Measurements from ENCODE around the gene UTS2R.
"Not testable (repeated sequence)": the region's sequence is repeated elsewhere in the genome, so short reads cannot be mapped to it uniquely, and the experiment has no call there.

UTS2R gene

DNA sequence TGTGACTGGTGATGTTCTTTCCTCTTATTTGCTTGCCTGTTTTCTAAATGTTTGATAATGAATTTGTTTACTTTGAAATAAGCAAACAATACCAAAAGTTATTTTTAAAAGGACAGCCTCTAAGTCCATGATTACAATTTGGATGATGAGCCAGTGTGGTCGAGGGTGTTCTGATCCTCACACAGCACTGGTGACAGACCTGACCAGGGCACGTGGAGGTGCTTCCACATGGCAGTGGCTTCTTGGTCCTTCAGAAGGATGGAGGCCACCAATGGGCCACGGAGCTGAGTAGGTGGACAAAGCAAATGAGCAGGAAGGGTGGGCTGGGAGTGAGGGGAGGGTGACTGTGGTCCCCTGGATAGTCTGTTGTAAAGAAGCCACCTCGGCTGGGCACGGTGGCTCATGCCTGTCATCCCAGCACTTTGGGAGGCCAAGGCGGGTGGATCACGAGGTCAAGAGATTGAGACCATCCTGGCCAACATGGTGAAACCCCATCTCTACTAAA, 16.7 kb upstream of the UTS2R start:
- DNase-seq (ENCODE audit: low read depth): no peak

DNA sequence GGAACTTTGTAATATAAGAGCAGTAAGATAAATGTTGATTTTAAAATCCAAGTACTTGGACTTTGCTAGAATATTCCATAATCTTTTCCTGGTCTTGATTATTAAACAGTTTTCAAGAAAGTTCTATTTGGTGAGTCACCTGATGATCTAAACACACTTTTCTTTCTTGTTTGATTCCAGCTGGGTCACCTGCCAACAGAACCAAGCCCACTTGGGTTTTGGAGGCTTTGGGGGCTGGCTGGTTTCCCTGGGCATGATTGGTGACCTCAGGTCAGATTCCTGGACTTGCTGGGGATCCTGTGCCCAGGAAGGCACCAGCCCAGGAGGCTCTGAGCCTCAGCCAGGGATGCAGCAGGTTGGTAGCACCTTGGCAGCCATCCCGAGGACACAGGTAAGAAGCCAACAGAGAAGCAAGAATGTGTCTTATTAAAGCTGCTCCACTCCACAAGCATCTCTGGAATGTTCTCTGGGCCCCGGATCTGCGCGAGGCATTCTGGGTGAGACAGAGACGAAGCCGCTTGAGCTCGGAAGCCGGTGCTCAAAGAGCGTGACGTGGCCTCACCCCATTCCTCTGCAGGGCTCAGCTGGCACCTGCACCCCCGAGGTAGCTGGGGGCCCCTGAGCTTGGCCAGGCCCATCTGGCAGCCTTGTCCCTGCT, 15.7 kb upstream of the UTS2R start:
- DNase-seq (ENCODE audit: low read depth): no peak

DNA sequence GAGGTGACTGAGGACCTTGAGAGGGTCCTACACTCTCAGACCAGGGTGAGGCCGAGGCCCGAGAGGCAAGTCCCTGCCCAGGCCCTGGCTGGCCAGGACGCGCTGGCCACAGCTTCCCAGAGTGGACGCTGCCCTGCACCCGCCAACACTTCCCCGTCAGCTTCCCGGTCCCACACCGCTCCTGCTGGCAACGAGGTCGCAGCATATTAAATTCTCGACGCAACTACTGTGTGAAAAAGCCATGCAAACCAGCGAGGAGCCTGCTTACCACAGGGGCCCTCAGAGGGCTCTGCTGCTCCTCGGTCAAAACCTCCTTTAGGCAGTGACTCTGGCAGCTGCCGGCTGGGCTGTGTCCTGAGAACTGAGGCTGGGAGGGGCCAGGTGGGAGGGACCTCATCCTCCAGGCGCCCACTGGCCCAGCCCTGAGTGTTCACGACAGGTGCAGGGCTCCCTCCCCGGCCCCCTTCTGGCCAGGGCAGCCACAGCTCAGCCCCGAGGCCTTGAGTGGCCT, 14.7 kb upstream of the UTS2R start:
- DNase-seq (ENCODE audit: low read depth): no peak

DNA sequence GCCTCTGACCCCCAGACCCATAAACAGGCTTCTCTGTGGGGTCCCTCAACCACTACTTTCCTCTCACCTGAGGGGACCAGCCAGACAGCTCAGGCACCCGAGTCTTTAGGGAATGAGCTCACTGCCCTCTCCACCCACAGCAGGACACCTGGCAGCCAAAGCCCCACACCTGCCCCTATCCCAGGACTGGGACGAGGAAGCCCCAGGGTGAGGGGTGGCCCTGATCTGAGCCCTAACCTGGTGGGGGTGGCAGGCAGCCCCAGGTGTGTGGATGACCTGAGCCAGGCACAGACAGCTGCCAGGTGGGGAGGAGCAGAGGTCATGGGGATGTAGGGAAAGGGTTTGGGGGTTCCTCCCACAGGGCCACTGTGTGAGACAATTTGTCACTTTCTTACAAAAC, 14.2 kb upstream of the UTS2R start:
- no peak for DNase-seq (ENCODE audit: low read depth)

GRCh38 chr17:82358465-82359350, 12.9 kb upstream of the UTS2R start, which contains the start of gene TEX19:
Gene TEX19, plus strand, starts transcription at chr17:82359247. Its CDS starts 2,904 bp downstream, at chr17:82362151.
- no peak for DNase-seq (ENCODE audit: low read depth)

GRCh38 chr17:82359451-82360074, 12.0 kb upstream of the UTS2R start:
- DNase-seq (ENCODE audit: low read depth): not testable (repeated sequence)

GRCh38 chr17:82361885-82362633, 9.5 kb upstream of the UTS2R start:
- DNase-seq (ENCODE audit: low read depth): no peak

GRCh38 chr17:82365606-82366295, 5.8 kb upstream of the UTS2R start:
- no peak for DNase-seq (ENCODE audit: low read depth)

- no peak for DNase-seq (ENCODE audit: low read depth)
Observed at GRCh38 chr17:82366749-82367148, 4.8 kb upstream of the UTS2R start.

DNA sequence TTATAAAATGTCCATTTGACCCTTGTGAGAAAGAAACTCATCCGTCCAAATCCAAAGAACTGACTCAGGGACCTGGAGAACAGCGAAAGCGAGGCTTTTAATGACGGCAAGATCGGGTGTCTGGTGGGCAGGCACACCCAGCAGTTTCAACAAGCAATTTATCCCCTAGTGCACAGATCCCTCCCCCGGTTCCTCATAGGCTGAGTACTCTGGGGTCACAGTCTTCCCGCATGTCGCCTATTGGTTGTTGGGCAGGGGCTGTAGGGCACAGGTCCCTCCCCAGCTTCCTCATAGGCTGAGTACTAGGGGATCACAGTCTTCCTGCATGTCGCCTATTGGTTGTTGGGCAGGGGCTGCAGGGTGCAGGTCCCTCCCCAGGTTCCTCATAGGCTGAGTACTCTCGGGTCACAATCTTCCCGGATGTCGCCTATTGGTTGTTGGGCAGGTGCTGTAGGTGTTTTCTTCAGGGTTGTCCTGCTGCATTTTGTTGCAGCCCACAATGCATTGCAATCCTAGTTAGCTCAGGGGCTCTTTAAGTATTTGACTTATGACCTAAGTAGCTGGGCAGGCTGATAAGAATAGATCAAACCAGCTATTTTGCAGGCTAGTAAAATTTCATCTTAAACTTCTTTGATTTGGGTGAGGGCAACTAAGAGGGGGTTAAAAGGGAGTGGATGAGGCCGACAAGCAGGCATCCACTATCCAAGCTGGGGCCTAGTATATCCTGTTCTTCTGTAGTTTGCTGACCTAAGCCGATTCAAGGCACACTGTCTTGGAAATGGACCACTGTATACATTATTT, 3.6 kb upstream of the UTS2R start:
- no peak for DNase-seq (ENCODE audit: low read depth)

GRCh38 chr17:82369211-82369610, 2.4 kb upstream of the UTS2R start:
- no peak for DNase-seq (ENCODE audit: low read depth)

DNA sequence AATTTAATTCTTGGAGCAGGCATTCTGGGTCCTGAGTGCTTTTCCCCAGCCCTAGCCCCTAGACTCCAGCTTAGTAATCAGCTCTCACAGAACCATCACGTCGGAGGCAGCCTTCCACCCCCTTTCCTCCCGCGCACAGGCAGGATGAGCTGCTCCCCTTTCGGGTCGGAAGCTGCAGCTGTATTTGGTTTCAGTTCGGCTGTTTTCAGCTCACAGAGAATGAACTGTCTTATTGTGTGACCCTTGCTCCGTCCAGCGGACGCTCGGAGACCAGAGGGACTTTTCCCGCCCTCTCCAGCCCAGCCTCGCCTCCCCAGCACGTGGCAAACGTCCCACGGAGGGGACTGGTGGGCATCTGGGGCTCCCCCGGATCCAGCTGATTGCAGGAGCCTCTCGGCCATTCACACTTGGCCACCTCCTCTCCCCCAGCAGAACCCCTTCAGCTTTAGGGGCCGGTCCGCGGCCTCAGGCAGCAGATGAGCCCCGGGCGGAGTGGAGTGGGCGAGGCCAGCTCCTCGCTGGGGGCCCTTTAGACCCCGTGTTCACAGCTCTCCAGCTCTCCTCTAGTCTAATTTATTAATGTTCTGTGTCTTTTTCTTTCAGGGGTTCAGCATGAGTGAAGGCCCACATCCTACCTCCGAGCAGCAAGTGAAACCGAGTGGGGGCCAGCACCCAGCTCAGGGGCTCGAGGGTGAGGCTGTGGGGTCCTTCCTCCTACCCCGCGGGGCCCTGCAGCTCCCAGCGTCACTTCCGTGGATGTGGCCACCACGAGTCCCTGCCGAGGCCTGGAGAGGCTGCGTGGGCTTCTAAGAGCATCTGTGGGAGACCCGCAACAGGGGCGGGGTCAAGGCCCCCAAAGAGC, 863 bp upstream of the UTS2R start:
- DNase-seq (ENCODE audit: low read depth): no peak

GRCh38 chr17:82372249-82373071, 895 bp downstream of the UTS2R start:
- DNase-seq (ENCODE audit: low read depth): no peak

- not testable (repeated sequence) for DNase-seq (ENCODE audit: low read depth)
Observed at GRCh38 chr17:82373072-82373452, 1.5 kb downstream of the UTS2R start.

DNA sequence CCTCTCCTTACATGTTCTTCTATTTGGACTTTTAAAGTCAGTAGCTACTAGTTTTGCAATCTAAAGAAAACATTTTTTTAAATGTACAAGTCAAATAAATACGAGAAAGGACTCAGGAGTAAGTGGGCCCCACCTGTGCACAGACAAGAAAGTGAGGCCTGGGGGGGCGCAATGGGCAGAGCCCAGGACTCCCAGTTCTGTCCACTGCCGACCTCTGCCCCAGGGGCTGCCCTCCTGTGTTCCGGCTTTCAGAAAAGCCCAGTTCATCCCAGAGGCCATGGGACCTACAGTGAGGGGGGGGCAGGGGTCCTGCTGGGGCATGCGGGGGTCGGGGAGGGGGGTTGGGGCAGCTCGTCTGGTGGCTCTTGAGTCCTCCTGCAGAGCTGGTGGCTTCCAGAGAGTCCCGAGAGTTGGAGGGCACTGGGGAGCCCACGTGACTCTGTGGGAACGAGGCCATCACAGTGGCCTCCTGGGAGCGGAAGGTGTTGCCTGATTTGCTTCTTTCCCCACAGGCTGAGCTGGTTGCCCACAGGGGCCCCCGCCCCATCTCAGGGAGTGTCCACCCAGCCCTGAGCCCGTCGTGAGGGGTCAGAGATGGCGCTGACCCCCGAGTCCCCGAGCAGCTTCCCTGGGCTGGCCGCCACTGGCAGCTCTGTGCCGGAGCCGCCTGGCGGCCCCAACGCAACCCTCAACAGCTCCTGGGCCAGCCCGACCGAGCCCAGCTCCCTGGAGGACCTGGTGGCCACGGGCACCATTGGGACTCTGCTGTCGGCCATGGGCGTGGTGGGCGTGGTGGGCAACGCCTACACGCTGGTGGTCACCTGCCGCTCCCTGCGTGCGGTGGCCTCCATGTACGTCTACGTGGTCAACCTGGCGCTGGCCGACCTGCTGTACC, 2.4 kb downstream of the UTS2R start:
- DNase-seq (ENCODE audit: low read depth): no peak

- DNase-seq (ENCODE audit: low read depth): no peak
Observed at GRCh38 chr17:82374626-82375331, 3.2 kb downstream of the UTS2R start.
